NCI-H2227 (cell line): Measurements from ENCODE around the gene RAB1B.
"Not testable (repeated sequence)": the region's sequence is repeated elsewhere in the genome, so short reads cannot be mapped to it uniquely, and the experiment has no call there.

Experiments
- DNase-seq: peaks from one replicate; lab custom pipeline; 2025; ENCODE audit not compliant: unreplicated experiment; lab: John Stamatoyannopoulos, UW

Gene RAB1B

GRCh38 chr11:66317723-66318599 lies 49.5 kb downstream of the RAB1B start:
- DNase-seq: no peak

GRCh38 chr11:66318600-66318970 lies 50.1 kb downstream of the RAB1B start:
- no peak for DNase-seq

- DNase-seq: not testable (repeated sequence)
Observed at GRCh38 chr11:66320289-66320688, 51.9 kb downstream of the RAB1B start.

- DNase-seq: not testable (repeated sequence)
Observed at GRCh38 chr11:66320748-66321147, 52.3 kb downstream of the RAB1B start.

GRCh38 chr11:66321606-66322005 lies 53.2 kb downstream of the RAB1B start:
- DNase-seq: no peak

GRCh38 chr11:66322732-66323427 lies 54.4 kb downstream of the RAB1B start:
- DNase-seq: no peak

GRCh38 chr11:66323684-66324083 lies 55.2 kb downstream of the RAB1B start:
- no peak for DNase-seq

GRCh38 chr11:66324664-66325063 lies 56.2 kb downstream of the RAB1B start:
- DNase-seq: no peak

GRCh38 chr11:66325263-66325671 lies 56.8 kb downstream of the RAB1B start:
- DNase-seq: no peak

- no peak for DNase-seq
Observed at GRCh38 chr11:66326261-66327111, 58.0 kb downstream of the RAB1B start.
